DMS53 treated with DMSO at 0.1 percent for 48 hours (cell line): Measurements from ENCODE around the gene COL9A3.

Experiments used
- DNase-seq: peaks from one replicate; lab custom pipeline; 2025; ENCODE audit not compliant: unreplicated experiment; lab: John Stamatoyannopoulos, UW

The COL9A3 gene

DNA sequence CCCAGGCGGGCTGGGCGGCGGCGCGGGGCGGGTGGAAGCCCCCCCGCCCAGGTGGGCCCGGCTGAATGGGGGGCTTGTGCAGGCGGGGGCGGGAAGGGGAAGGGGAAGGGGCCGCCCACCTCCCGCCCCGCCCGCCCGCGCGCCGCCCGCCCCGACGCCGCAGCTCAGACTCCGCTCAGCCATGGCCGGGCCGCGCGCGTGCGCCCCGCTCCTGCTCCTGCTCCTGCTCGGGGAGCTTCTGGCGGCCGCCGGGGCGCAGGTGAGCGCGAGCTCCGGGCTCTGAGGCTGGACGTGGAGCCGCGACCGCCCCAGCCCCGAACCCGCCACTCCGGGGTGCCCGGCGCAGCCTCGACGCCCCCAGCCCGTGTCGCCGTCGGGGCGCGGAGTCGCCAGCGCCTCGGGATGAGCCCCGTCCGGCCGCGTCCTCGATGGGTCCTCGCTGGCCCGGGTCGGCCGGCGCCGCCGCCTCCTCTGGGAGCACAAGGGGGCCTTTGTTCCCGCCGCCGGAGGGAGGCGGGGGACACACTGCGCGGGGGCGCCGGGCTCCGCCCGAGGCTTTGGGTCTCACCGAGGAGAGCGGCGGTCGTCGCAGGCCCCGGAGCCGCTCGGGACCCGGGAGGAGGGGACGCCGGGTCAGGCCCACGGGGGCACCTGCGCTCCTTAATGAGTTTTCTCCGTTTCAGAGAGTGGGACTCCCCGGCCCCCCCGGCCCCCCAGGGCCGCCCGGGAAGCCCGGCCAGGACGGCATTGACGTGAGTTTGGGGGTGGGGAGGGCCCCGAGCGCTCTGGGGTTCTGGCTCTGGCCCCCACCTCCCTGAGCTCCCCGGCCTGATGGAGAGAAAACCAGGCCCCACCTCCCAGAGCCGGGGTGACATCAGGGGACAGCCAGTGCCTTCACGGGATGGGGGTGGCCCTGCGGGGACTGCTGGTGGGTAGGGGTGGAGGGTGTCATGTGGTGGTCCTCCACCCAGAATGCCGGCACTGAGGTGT is at the start of gene COL9A3:
Gene COL9A3 (plus strand): TSS at position 167 of the 990 bp plus-strand sequence. CDS start 15 bp downstream, at position 182.
- no peak for DNase-seq

DNA sequence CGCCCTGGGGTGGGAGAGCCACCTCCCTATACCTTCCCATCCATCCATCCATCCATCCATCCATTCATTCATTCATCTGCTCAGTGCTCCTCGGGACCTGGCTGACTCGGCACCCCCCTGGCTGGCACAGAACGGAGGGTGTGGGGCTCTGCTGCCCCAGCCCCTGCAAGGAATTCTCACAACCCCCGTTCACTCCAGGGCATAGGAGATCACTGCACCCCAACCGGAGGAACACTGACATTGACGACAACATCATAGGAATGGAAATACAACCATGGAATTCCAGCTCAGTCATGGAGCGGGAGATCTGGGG is 48.7 kb upstream of the COL9A3 start:
- no peak for DNase-seq

DNA sequence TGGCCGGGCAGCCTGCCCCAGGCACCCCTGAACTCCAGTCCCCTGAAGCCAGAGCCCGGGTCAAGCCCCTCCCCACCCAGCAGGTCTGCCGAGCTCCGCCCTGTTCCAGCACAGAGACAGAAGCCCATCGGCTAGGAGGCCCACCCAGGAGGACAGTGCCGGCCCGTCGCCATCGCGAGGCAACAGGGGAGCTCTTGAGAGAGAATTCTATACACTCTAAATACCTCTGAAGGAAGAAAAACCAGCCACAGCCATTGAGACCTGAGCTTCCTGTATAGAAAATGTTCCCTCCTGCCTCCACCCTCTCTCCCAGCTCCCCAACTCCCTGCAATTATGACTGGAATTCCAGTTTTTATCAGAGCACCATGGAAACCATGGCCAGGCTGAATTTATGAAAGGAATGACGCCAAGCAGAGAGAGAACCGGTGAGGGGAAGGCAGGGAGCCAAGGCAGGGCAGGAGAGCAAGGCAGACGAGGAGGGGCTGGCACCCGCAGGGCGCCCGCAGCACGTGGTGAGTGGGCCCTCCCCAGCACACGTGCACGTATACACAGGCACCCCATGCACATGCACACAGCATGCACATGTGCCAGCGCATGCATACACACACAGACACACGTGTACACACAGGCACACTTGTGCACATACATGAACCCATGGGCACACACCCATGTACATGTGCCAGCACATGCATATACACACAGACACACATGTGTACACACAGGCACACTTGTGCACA is 48.1 kb upstream of the COL9A3 start:
- no peak for DNase-seq

DNA sequence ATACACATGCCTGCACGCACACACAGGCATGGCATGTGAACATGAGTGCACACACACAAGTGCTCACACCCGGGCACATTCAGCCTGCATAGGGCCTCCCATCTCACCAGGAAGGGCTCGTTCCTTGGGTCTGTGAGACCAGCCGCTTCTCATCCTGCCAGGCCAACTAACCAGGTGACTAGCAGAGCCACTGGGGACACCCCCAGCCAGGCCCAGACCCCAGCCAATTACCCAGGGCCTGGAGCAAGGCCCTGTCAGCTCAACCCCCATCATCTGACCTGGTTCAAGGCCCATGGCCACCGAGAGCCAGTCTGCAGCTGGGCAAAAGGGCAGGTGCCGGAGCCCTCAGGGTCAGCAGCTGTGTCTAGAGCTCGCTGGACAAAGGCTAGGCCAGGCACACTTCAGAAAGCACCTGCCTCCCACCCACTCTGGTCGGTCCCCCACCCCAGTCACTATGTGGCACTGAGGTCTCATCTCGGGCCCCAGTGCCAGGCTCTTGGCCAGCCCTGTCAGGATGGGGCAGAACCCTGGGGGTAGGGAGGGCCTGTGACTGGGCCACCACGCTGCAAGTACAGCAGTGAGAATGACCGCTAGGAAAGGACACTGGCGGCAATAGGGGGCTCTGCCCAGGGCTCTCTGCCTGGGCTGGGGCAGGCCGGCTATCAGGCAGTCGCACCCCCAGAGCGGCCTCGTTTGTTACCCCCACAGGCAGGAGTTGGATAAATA is 47.3 kb upstream of the COL9A3 start:
- DNase-seq: no peak

DNA sequence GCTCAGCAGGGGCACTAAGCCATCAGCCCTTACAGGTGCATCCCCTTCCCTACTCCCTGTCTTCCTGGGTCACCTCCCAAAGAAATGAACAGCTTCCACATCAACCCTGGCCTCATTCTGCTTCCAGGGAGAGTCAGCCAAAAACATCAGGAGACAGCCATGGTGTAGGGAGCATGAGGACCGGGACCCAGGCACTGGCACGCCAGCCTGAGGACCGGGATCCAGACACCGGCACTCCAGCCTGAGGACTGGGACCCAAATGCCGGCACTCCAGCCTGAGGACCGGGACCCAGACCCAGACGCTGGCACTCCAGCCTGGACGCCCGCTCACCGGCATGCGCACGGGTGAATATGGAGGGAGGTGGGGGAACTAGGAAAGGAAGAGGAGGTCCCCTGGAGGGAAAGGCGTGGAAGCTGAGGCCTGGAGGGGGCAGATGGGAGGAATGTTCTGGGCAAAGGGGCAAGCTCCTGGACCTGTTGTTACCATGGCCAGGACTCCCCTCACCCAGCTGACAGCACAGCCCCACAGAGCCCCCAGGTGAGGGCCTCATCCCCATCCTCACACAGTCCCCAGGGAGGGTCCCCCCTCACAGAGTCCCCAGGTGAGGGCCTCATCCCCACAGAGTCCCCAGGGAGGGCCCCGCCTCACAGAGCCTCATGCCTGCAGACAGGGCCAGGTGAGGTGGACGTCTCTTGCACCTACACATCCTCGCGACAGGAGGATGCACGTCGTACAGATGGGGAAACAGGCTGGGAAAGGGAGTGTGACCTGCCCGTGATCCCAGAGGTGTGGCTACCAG is 46.5 kb upstream of the COL9A3 start:
- no peak for DNase-seq

DNA sequence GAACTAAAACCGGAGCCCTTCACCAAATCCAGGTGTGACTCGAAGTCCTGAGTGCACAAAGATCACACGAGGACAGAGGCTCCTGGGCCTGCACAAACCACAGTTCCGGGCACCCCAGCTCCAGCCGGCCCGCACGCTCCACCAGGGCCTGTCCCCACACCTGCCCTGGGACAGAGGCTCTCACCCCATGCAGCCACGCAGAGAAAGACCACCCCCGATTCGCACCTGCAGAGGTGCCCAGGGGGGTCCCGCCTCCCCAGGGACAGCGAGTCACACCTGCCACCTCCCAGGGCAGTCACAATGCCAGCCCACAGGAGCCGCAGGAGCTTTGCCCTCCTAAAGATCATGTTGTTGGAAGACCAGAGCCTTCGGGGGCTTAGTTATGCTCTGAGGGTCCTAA is 45.9 kb upstream of the COL9A3 start:
- no peak for DNase-seq

DNA sequence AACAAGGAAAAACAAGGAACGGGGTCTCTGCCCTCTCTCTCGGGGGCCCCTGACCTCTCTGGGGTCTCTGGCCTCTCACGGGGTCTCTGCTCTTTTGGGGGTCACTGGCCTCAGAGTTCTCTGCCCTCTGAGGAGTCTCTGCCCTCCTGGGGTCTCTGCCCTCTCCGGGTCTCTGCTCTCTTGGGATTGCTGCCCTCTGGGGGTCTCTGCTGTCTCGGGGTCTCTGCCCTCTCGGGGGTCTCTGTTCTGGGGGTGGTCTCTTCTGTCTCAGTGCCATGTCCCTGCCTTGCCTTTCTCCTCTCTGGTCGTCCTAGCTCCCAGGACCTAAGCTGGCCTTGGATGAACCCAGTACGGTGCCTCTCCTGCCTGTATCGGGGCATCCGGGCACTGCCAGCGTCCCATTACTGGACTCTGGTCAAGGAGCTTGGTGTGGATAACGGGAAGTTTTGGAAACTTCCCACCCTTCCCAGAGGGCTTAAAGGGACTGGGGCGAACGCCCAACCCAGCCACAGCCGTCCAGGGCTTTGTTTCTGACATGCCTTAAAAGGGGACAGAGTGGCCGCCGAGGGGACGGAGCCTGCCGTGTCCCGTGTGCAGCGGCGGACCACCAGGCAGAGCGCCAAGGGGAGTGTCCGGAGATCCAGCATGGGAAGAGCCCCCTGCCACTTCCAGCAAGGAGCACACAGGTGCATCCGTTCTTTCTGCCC is 45.3 kb upstream of the COL9A3 start:
- no peak for DNase-seq

DNA sequence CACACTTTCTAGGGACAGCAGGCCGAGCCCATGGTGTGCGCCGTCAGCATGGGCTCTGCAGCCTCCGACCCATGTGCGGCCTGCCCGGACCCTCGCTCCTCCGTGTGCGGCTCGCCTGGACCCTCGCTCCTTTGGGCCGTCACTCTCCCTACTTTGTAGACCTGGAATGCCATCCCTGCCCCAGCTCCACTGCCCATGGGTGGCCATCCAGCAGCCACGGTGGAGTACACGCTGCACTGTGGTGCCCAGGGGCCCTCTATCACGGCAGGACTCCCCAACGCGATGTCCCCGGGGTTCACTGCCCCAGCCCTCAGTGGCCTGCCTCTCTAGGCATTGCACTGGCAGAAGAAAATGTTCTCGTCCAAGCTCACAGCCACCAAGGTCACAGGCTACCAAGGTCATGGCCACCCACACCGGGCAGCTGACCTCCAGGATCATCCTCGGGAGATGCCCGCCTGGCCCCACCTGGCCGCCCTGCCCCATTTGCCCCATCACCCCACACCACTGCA is 44.7 kb upstream of the COL9A3 start:
- no peak for DNase-seq

DNA sequence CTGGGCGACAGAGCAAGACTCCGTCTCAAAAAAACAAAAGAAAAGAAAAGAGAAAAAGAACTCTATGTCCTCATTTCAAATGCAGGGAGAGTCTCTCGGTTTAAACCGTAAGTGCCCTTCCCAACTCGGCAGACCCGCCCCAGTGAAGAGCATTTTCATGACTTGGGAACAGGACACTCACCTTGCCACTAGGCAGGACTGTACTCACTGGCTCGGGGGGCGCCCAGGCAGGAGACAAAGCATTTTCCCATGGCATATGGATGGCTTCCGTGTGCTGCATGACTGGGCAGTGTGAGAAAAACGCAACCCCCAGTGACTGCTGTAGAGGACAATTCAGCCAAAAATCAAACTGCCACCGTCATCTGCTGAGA is 44.2 kb upstream of the COL9A3 start:
- DNase-seq: no peak

DNA sequence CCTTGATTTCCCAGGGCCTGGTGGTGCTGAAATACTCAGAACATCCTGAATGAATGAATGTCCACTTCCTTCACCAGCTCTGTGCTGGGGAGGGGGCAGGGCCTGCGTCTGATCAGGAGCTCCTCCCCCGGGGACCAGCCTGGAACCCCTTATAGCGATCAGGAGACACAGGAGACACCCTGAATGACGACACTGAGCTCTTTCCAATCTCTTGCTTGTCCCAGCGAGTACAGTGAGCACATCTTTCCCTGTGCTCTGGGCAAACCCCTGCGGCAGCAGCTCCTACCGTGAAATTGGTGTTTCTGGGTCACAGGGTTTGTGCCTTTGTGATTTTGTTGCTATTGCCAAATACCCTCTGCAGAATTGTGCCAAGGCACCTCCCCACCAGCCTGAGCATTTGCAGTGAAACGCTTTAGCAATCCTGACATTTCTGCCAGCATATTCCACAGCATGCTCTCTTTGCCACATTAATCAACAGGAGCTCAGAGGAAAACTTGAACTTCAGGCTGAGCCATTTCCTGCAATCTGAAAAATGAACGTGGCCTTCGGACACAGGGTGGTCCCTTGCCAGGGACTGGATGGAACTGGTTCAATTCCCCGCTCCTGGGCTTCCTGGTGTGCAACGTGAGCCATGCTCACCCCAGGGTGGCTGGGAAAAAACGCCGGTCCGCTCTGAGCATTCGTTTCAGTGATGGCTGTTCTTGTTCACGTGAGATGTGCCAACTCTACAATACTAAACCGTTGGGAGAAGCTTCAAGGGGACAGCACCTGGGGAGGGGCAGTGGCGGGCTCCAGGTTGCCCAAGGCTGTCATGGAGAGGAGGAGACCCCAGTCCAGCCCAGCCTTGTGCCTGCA is 43.6 kb upstream of the COL9A3 start:
- DNase-seq: no peak

DNA sequence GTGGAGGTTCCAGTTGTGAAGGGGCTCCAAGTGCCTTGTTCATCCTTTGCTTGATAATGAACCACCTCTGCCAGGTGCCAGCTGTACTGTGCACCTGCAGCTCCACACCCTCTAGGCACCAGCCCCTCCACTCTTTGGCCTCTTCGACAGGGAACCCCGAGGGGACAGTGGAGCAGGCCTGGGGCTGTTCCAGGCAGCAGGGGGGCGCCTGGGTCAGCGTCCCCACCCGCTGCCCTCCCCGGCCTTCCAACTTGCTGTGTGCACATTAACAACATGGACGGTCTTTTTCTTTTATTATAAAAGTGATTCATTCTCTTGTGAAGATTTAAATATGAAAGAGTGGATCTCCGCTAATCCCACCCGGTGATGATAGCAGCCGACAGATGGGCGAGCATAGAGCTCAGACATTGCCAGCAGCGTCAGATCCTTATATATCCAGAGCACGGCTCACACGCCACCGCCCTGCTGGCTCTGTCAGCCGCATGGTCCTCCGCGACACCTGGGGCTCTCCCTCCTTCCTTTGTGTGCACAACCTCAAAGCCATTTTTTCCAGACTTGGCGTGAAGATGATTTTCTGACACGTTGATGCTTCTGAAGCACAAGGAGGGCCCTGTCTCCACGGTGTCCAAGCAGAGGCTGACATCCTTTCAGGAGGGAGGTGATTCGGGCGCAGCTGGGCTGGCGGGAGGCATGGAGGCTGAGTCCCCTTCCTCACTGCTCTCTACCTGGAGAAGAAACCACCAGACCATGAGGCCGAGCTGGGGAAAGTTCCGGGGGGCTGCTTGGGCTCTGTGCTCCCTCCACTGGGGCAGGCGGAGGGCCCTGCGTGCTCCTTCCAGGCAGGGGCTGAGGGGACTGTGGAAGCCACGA is 42.8 kb upstream of the COL9A3 start:
- no peak for DNase-seq

DNA sequence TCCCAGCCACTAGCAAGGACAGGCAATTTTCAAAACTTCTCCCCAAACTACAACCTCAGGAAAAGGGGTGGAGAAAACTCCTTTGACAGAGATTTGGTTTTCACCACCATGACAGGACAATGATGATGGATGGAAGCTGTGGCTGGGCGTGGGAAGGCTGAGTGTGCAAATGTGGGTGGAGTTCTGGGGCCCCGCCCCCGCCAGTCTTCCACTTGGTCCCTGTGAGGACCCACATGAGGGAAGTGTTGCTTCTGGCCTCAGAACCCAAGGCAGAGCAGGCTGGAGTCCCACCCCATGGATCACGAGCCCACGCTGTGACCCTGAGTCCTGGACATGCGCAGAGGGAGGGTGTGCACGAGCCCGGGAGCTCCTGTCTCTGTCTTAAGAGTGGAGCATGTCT is 42.1 kb upstream of the COL9A3 start:
- no peak for DNase-seq

DNA sequence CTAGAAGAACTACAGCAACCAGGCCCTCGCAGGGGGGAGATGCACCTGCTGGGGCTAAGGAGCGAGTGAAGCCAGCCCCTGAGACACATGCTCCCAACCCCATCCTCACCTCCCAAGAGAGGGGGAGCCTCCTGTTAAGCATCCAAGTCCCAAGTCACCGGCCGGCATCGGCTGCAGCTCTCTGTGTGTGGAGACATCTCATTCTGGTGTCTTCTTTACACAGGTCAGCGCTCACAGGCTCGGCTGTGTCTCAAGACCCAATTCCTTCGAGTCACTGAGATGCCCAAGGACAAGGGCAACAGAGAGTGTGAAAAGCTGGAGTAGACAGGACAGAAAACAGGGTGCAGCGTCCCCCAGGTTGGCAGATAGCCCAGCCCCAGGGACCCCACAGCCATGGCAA is 41.6 kb upstream of the COL9A3 start:
- no peak for DNase-seq

DNA sequence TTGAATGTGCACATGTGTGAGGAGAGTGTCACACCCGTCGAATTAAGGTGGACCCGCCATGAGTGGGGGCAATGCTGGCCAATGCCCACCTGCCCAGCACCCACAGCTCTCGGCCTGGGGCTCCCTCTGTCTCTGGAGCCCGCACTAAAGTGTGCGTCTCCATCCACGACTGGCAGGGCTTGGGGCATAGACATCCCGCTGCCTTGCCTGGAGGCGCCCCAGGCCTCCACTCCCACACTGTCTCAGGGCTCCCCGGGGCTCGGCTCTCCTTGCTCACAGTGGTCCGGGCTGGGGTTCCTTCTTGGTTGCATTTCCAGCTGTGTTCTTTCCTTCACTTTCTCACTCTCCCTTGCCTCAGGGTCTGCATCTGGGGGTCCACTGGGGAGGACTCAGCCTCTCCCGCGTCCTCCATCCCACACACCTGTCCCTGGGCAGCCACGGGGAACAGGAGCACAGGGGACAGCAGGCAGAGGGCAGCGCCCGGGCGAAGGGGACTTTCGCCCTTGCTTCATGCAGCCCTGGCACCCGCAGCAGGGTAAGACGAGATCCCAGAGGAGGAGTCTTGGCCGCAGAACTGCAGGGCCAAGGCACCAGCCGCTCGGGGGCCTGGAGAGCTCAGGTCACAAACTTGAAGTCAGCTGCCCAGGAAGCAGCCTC is 40.7 kb upstream of the COL9A3 start:
- no peak for DNase-seq

DNA sequence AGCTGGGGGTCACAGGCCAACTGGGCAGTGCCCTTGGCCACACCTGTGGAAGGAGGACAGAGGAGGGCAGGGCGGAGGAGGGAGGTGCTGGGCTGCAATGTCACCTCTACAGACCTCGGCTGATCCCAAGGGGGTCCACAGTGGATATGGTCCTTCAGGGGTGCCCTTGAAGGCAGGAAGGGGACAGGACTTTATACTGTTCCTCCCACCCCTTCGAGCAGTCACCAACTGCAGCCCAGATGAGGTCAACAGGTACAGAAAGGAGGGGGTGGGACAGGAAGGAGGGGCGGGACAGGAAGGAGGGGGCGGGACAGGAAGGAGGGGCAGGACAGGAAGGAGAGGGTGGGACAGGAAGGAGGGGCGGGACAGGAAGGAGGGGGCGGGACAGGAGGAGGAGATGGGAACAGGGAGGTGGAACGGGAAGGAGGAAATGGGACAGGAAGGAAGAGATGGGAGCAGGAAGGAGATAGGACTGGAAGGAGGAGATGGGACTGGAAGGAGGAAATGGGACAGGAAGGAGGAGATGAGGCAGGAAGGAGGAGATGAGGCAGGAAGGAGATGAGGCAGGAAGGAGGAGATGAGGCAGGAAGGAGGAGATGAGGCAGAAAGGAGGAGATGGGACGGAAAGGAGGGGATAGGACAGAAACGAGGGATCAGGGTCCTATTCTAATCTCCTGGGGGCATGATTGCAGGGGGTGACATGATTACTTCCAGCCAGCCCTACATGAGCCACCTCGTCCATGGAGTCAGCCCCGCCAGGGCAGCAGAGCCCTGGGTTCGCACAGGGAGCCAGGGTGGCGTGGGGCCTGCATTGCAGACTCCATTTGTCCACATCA is 39.9 kb upstream of the COL9A3 start:
- DNase-seq: no peak

DNA sequence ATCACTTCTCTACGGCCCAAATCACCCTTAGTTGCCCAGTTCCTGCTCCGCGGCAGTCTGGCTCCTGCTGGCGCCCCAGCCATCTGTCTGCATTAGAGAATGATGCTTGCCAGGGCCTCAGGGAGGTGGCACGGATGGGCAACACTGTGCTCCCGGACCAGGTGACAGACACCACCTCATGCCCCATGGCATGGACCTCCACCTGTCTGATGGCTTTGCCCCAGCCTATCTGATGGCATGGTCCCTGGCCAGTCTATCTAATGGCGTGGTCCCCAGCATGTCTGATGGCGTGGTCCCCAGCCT is 39.4 kb upstream of the COL9A3 start:
- no peak for DNase-seq

DNA sequence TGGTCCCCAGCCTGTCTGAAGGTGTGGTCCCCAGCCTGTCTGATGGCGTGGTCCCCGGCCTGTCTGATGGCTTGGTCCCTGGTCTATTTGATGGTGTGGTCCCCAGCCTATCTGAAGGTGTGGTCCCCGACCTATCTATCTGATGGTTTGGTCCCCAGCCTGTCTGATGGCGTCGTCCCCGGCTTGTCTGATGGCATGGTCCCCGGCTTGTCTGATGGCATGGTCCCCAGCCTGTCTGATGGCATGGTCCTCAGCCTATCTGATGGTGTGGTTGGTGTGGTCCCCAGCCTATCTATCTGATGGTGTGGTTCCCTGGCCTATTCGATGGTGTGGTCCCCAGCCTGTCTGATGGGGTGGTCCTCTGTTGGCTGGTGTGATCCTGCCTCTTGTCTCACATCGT is 38.8 kb upstream of the COL9A3 start:
- no peak for DNase-seq
